GM06990 (cell line): ENCODE data around the gene MRPL2.

ENCODE experiments used
- DNase-seq: peaks from one replicate; pipeline ENCODE4 v3.0.0-alpha.2; 2011; ENCODE audit not compliant: insufficient read length; ENCODE audit errors: extremely low read depth
- H3K27me3 ChIP-seq: replicated peaks from 2 replicates; pipeline ENCODE4 v1.6.0; 2011; ENCODE audit warnings: low read length; ENCODE audit not compliant: control insufficient read depth, insufficient read depth
- H3K36me3 ChIP-seq: 2 replicates; pipeline ENCODE4 v1.5.1; 2011; ENCODE audit warnings: low read length; ENCODE audit not compliant: control insufficient read depth, insufficient read depth
- H3K4me3 ChIP-seq: replicated peaks from 2 replicates; pipeline ENCODE4 v1.5.1; 2011; ENCODE audit warnings: low read depth, mild to moderate bottlenecking, control low read depth, low read length
- CTCF ChIP-seq: IDR thresholded peaks from 2 replicates; pipeline ENCODE4 v1.5.1; 2011; ENCODE audit warnings: low read length, control low read depth, mild to moderate bottlenecking, inconsistent platforms; ENCODE audit not compliant: insufficient read depth, poor library complexity, severe bottlenecking

Gene MRPL2

GRCh38 chr6:43029120-43029519 is 30.1 kb downstream of the MRPL2 start:
- H3K36me3 ChIP-seq, result peaks cover 27% of the 10 kb centered on the region
- H3K27me3 ChIP-seq, result no peaks in the 10 kb centered on the region
- no peak for DNase-seq

GRCh38 chr6:43026365-43026764 is 32.9 kb downstream of the MRPL2 start:
- no peak for TF ChIP-seq CTCF
- no peak overlapping the region for H3K4me3 ChIP-seq
- DNase-seq, result no peak
- peaks cover 24% of the 10 kb centered on the region for H3K36me3 ChIP-seq
- H3K27me3 ChIP-seq, result no peaks in the 10 kb centered on the region

More at GRCh38 chr6:43029120-43029519, 30.1 kb downstream of the MRPL2 start:
- H3K4me3 ChIP-seq, result no peak overlapping the region
- no peak for TF ChIP-seq CTCF

- no peak for DNase-seq
- Histone ChIP-seq H3K27me3 (no peaks in the 10 kb centered on the region), H3K36me3 (peaks cover 22% of the 10 kb centered on the region), H3K4me3 (no peak overlapping the region)
- no peak for TF ChIP-seq CTCF
Observed at GRCh38 chr6:43024436-43024835, 34.8 kb downstream of the MRPL2 start.

GRCh38 chr6:43021270-43022047 is 37.8 kb downstream of the MRPL2 start, which contains the start of gene RRP36:
Gene RRP36, plus strand, starts transcription at chr6:43021623. Its CDS starts 32 bp downstream, at chr6:43021655.
- Histone ChIP-seq H3K27me3 (no peaks in the 10 kb centered on the region), H3K36me3 (peaks cover 18% of the 10 kb centered on the region), H3K4me3 (peak within 1 kb of the TSS; percentile 86)
- no peak for TF ChIP-seq CTCF
- DNase-seq, result peak; percentile 78

- no peaks in the 10 kb centered on the region for H3K27me3 ChIP-seq
- DNase-seq, result no peak
- no peak for TF ChIP-seq CTCF
- H3K36me3 ChIP-seq, result peaks cover 15% of the 10 kb centered on the region
- peak overlapping the region; percentile 86 for H3K4me3 ChIP-seq
Observed at GRCh38 chr6:43020847-43021246, 38.4 kb downstream of the MRPL2 start.
